Nephron (organoid): ENCODE data around the gene XKR7.

Source experiments
- H3K27ac Mint-ChIP-seq, 3 experiments: 2 replicates each; pipeline ENCODE4 v1.8.0; 2020; ENCODE audit warnings: mixed read lengths in 3 of 3, mild to moderate bottlenecking in 2 of 3, moderate library complexity in 1 of 3
- H3K27me3 Mint-ChIP-seq: 2 replicates; pipeline ENCODE4 v1.8.0; 2021; ENCODE audit warnings: low read depth, mild to moderate bottlenecking, moderate library complexity, mixed read lengths
- H3K36me3 Mint-ChIP-seq: 2 replicates; pipeline ENCODE4 v1.8.0; 2020; ENCODE audit warnings: low read depth, mixed read lengths
- H3K4me1 Mint-ChIP-seq: 2 replicates; pipeline ENCODE4 v1.8.0; 2020; ENCODE audit warnings: mixed read lengths
- H3K4me3 Mint-ChIP-seq, 3 experiments: 2 replicates each; pipeline ENCODE4 v1.8.0; 2020; ENCODE audit warnings: mild to moderate bottlenecking in 3 of 3, mixed read lengths in 3 of 3, moderate library complexity in 2 of 3
- H3K9me3 Mint-ChIP-seq: 2 replicates; pipeline ENCODE4 v1.8.0; 2020; ENCODE audit warnings: mixed read lengths
- CTCF ChIP-seq, 3 experiments: fragments of 200-600 bp; sonication (generic); IDR thresholded peaks; one replicate each; pipeline ENCODE4 v1.5.0; 2021; ENCODE audit warnings: antibody characterized with exemption in 3 of 3; ENCODE audit not compliant: unreplicated experiment in 3 of 3

XKR7 gene

DNA sequence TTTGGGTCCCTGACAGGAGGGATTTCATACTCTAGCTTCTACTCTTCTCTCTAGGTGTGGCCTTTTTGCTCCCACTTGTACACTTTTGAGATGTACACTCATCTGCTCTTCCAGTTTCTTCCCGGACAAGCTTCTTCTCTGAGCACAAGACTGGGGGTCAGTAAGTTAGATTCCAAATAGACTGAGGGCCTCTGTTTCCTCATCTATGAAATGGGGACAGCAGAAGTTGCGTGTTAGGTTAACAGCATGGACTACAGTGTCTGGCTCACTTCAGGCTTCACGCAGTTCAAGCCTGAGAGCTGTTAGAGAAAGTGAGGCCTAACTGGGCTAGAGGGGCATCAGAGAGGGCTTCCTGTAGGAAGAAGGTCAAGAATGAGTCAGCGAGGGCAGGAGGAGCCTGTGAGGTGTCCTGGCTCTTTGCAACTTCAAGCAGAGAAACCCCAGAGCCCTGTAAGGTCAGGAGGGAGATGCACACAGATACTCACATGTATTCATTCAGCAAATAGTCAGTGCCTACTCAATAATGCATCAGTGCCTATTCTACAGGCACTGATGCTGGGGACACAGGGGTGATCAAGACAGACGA, 20.6 kb downstream of the XKR7 start:
- no peak overlapping the region for H3K27ac Mint-ChIP-seq
- H3K36me3 Mint-ChIP-seq = no peaks in the 10 kb centered on the region
- H3K4me1 Mint-ChIP-seq = peaks cover 8% of the 10 kb centered on the region
- H3K4me3 Mint-ChIP-seq = no peak overlapping the region
- no peaks in the 10 kb centered on the region for H3K9me3 Mint-ChIP-seq
- H3K27me3 Mint-ChIP-seq = peaks cover 33% of the 10 kb centered on the region
- no peak for TF ChIP-seq CTCF (IDR thresholded peaks at IDR 0.05; ENCODE audit: unreplicated experiment in 3 of 3)

- H3K9me3 Mint-ChIP-seq = no peaks in the 10 kb centered on the region
- no peaks in the 10 kb centered on the region for H3K36me3 Mint-ChIP-seq
- no peak overlapping the region for H3K4me3 Mint-ChIP-seq
- H3K27me3 Mint-ChIP-seq = peaks cover 40% of the 10 kb centered on the region
- peaks cover 8% of the 10 kb centered on the region for H3K4me1 Mint-ChIP-seq
- TF ChIP-seq CTCF (IDR thresholded peaks at IDR 0.05; ENCODE audit: unreplicated experiment in 3 of 3) = no peak
- H3K27ac Mint-ChIP-seq = no peak overlapping the region
These were observed 21.2 kb downstream of the XKR7 start for GRCh38 chr20:31989030-31989645.

- TF ChIP-seq CTCF (IDR thresholded peaks at IDR 0.05; ENCODE audit: unreplicated experiment in 3 of 3) = no peak
- H3K36me3 Mint-ChIP-seq = no peaks in the 10 kb centered on the region
- H3K27ac Mint-ChIP-seq = no peak overlapping the region
- no peak overlapping the region for H3K4me3 Mint-ChIP-seq
- H3K27me3 Mint-ChIP-seq = peaks cover 56% of the 10 kb centered on the region
- H3K4me1 Mint-ChIP-seq = peaks cover 8% of the 10 kb centered on the region
- no peaks in the 10 kb centered on the region for H3K9me3 Mint-ChIP-seq
These were observed 22.8 kb downstream of the XKR7 start for GRCh38 chr20:31990641-31991338.

GRCh38 chr20:31991339-31991705, 23.4 kb downstream of the XKR7 start:
- Mint-ChIP-seq H3K36me3 (no peaks in the 10 kb centered on the region), H3K27me3 (peaks cover 61% of the 10 kb centered on the region), H3K9me3 (no peaks in the 10 kb centered on the region), H3K27ac (no peak overlapping the region), H3K4me3 (no peak overlapping the region), H3K4me1 (peaks cover 8% of the 10 kb centered on the region)
- TF ChIP-seq CTCF (IDR thresholded peaks at IDR 0.05; ENCODE audit: unreplicated experiment in 3 of 3) = no peak

- no peak for TF ChIP-seq CTCF (IDR thresholded peaks at IDR 0.05; ENCODE audit: unreplicated experiment in 3 of 3)
- H3K36me3 Mint-ChIP-seq = no peaks in the 10 kb centered on the region
These were observed 24.1 kb downstream of the XKR7 start for GRCh38 chr20:31992086-31992485.

More at GRCh38 chr20:31992086-31992485, 24.1 kb downstream of the XKR7 start:
- H3K9me3 Mint-ChIP-seq = no peaks in the 10 kb centered on the region
- H3K27ac Mint-ChIP-seq = no peak overlapping the region
- H3K27me3 Mint-ChIP-seq = peaks cover 68% of the 10 kb centered on the region
- H3K4me3 Mint-ChIP-seq = no peak overlapping the region
- H3K4me1 Mint-ChIP-seq = peaks cover 8% of the 10 kb centered on the region
